Upper lobe of left lung (tissue), 6 donors: ENCODE measurements around the gene MARK3. TPM values are rescaled to one million over a fixed set of nuclear protein-coding genes. Genes with fewer than 3 reads are reported as not detected.

Experiments
- ATAC-seq, 2 donors: fragments of 200-7000 bp; cut with Tn5 transposase; one replicate each; pipeline ENCODE4 v1.9.1; 2022; ENCODE audit warnings: mild to moderate bottlenecking in 2 of 2, moderate library complexity in 2 of 2; ENCODE audit not compliant: low FRiP score in 2 of 2
- DNase-seq, 2 donors: peaks; one replicate each; pipeline ENCODE4 v3.0.0-alpha.2; 2019 to 2020
- H3K27ac ChIP-seq, 4 donors: fragments of 200-600 bp; sonication (generic); one replicate each; pipeline ENCODE4 v1.5.1; 2016 to 2019
- H3K27me3 ChIP-seq, 4 donors: fragments of 200-600 bp; sonication (generic); one replicate each; pipeline ENCODE4 v1.5.1; 2017 to 2019
- H3K36me3 ChIP-seq, 4 donors: fragments of 200-600 bp; sonication (generic); one replicate each; pipeline ENCODE4 v1.5.1; 2016 to 2019
- H3K4me1 ChIP-seq, 4 donors: fragments of 200-600 bp; sonication (generic); one replicate each; pipeline ENCODE4 v1.5.1; 2018 to 2019
- H3K4me3 ChIP-seq, 4 donors: fragments of 200-600 bp; sonication (generic); one replicate each; pipeline ENCODE4 v1.5.1; 2017 to 2019; ENCODE audit warnings: mild to moderate bottlenecking in 2 of 4, moderate library complexity in 1 of 4
- H3K9me3 ChIP-seq, 4 donors: fragments of 200-600 bp; sonication (generic); one replicate each; pipeline ENCODE4 v1.5.1; 2018 to 2019
- EP300 ChIP-seq, 4 donors: sonication (generic); formaldehyde crosslinking; IDR thresholded peaks; one replicate each; pipeline ENCODE4 v1.5.1; 2017; ENCODE audit warnings: antibody characterized with exemption in 4 of 4, control low read depth in 2 of 4
- POLR2A ChIP-seq, 4 donors: fragments of 450-650 bp; IDR thresholded peaks; one replicate each; pipeline ENCODE4 v1.5.1; 2016 to 2017; ENCODE audit warnings: antibody characterized with exemption in 4 of 4, mild to moderate bottlenecking in 2 of 4
- POLR2AphosphoS5 ChIP-seq, 2 donors: sonication (generic); formaldehyde crosslinking; IDR thresholded peaks; one replicate each; pipeline ENCODE4 v1.5.1; 2017; ENCODE audit warnings: antibody characterized with exemption in 2 of 2
- WGBS, 2 donors: methylation state at CpG; one replicate each; pipeline ENCODE4 v1.1.5; 2017 to 2018; 5-methylcytosine and 5-hydroxymethylcytosine counted together
- total RNA-seq, 6 donors: library from RNA; depleted of rRNA in 4 of 6; stranded (reverse); fragments of >200 nt in 4 of 6; gene quantifications; one replicate each; pipeline versions ENCODE4 v1.1.0 to v1.2.1, GENCODE V29; 2016 to 2021
- TF ChIP-seq, protein P1 (sequence below), 6 experiments: fragments of 450-650 bp in 4 of 6; fragments of 200-600 bp in 2 of 6; sonication (generic) in 2 of 6; IDR thresholded peaks; one replicate each; pipeline ENCODE4 v1.5.1; 2016 to 2019; ENCODE audit warnings: antibody characterized with exemption in 6 of 6
- donor health status: DM: no; HTN: no; CAD: no; lungs with moderate emphysema.
- donor health status: DM: no; HTN: yes; CAD: no; lungs with severe emphysema.

Gene MARK3
- total RNA-seq, 6 donors from 2014 or later, result 84.5 to 190 (median 132) TPM

- ATAC-seq, result no peak
These were observed 4.4 kb upstream of the MARK3 start for GRCh38 chr14:103380719-103381377.

GRCh38 chr14:103382376-103382775, 2.8 kb upstream of the MARK3 start:
- DNase-seq (peak in 1 of 2 donors; percentile 47), ATAC-seq (no peak)
- no peak overlapping the region for H3K27ac ChIP-seq
- no peaks in the 10 kb centered on the region for H3K36me3 ChIP-seq
- TF ChIP-seq EP300 (IDR thresholded peaks at IDR 0.05), result no peak
- TF ChIP-seq, protein P1, sequence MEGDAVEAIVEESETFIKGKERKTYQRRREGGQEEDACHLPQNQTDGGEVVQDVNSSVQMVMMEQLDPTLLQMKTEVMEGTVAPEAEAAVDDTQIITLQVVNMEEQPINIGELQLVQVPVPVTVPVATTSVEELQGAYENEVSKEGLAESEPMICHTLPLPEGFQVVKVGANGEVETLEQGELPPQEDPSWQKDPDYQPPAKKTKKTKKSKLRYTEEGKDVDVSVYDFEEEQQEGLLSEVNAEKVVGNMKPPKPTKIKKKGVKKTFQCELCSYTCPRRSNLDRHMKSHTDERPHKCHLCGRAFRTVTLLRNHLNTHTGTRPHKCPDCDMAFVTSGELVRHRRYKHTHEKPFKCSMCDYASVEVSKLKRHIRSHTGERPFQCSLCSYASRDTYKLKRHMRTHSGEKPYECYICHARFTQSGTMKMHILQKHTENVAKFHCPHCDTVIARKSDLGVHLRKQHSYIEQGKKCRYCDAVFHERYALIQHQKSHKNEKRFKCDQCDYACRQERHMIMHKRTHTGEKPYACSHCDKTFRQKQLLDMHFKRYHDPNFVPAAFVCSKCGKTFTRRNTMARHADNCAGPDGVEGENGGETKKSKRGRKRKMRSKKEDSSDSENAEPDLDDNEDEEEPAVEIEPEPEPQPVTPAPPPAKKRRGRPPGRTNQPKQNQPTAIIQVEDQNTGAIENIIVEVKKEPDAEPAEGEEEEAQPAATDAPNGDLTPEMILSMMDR (IDR thresholded peaks at IDR 0.05), result no peak
- TF ChIP-seq POLR2AphosphoS5 (IDR thresholded peaks at IDR 0.05), result no peak
- no peak for TF ChIP-seq POLR2A (IDR thresholded peaks at IDR 0.05)
- H3K4me1 ChIP-seq, result peaks cover 7 to 33% (median 15%) of the 10 kb centered on the region in 4 donors
- H3K4me3 ChIP-seq, result no peak overlapping the region
- WGBS, 2 donors, result 48 to 63% methylated on average over 4 of the region's 4 CpGs
- no peaks in the 10 kb centered on the region for H3K9me3 ChIP-seq
- no peaks in the 10 kb centered on the region for H3K27me3 ChIP-seq

More at GRCh38 chr14:103380719-103381377, 4.4 kb upstream of the MARK3 start:
- TF ChIP-seq EP300 (IDR thresholded peaks at IDR 0.05), result peak in 1 of 4 donors; percentile 56
- TF ChIP-seq, protein P1 (IDR thresholded peaks at IDR 0.05), result no peak
- TF ChIP-seq POLR2AphosphoS5 (IDR thresholded peaks at IDR 0.05), result no peak
- 0 to 14% methylated on average over 2 of the region's 2 CpGs for WGBS, 2 donors
- Histone ChIP-seq H3K9me3 (no peaks in the 10 kb centered on the region), H3K27ac (no peak overlapping the region), H3K36me3 (no peaks in the 10 kb centered on the region), H3K27me3 (no peaks in the 10 kb centered on the region), H3K4me3 (no peak overlapping the region), H3K4me1 (peaks cover 5 to 20% (median 7%) of the 10 kb centered on the region in 4 donors)
- DNase-seq, result no peak

- DNase-seq (peak in 1 of 2 donors; percentile 15), ATAC-seq (peak in 1 of 2 donors; percentile 31)
- TF ChIP-seq EP300 (IDR thresholded peaks at IDR 0.05), result no peak
- TF ChIP-seq POLR2A (IDR thresholded peaks at IDR 0.05), result no peak
- TF ChIP-seq, protein P1 (IDR thresholded peaks at IDR 0.05), result no peak
- TF ChIP-seq POLR2AphosphoS5 (IDR thresholded peaks at IDR 0.05), result no peak
- H3K27me3 ChIP-seq, result no peaks in the 10 kb centered on the region
- 12 to 19% methylated on average over 12 to 29 of the region's 31 CpGs for WGBS, 2 donors
- peak overlapping the region; percentile 71 to 99 (median 92) for H3K4me3 ChIP-seq
- H3K9me3 ChIP-seq, result no peaks in the 10 kb centered on the region
- H3K27ac ChIP-seq, result peak overlapping the region; percentile 99 to 100 (median 100)
- H3K36me3 ChIP-seq, result no peaks in the 10 kb centered on the region
- H3K4me1 ChIP-seq, result peaks cover 23 to 51% (median 31%) of the 10 kb centered on the region in 4 donors
These were observed 614 bp upstream of the MARK3 start for GRCh38 chr14:103384450-103385151.

DNA sequence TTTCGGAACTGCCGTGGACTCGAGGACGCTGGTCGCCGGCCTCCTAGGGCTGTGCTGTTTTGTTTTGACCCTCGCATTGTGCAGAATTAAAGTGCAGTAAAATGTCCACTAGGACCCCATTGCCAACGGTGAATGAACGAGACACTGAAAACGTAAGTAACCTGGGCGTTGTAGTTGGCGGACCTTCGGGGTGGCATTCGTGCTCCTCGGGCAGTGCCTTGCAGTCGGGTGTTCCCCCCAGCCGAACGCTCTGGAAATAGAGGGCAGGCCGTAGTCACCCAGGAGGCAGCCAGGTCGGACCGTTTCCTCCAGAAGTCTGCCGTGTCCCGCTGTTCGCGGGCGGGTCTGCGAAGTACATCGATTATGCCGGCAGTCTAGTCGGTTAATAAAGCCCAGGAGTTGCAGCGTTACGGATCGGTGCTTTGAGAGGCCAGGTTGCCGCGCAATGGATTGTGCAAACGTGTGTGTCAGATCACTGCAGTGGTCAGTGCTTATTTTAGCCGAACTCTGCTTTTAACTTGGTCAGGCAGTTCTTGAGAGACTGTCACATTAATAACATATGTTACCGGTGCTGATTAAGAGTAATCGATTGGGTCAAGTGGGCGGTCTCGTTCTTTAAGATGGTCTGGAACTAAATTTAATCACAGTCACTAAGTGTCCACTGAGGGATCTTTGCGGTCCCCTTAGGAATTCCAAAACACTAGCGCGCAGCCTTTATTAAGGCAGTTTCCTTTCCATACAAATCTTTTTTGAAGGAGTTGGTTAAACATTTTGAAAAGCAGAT, 906 bp downstream of the MARK3 start:
- H3K27me3 ChIP-seq, result no peaks in the 10 kb centered on the region
- H3K27ac ChIP-seq, result peak overlapping the region; percentile 99 to 100 (median 100)
- peak in 1 of 2 donors; percentile 26 for ATAC-seq
- TF ChIP-seq EP300 (IDR thresholded peaks at IDR 0.05) (no peak), POLR2AphosphoS5 (IDR thresholded peaks at IDR 0.05) (no peak), POLR2A (IDR thresholded peaks at IDR 0.05) (no peak)
- TF ChIP-seq, protein P1 (IDR thresholded peaks at IDR 0.05), result no peak
- peak overlapping the region; percentile 71 to 99 (median 92) for H3K4me3 ChIP-seq
- H3K9me3 ChIP-seq, result no peaks in the 10 kb centered on the region
- DNase-seq, result peak in 1 of 2 donors; percentile 57
- H3K36me3 ChIP-seq, result no peaks in the 10 kb centered on the region
- peaks cover 33 to 57% (median 43%) of the 10 kb centered on the region in 4 donors for H3K4me1 ChIP-seq
- 1% methylated on average over 19 to 44 of the region's 44 CpGs for WGBS, 2 donors
